Activated T-helper 1 cell treated with anti-CD3 and anti-CD28 coated beads, Interleukin-2, amount 50 U/mL, for 16 hours (primary cell): Measurements from ENCODE around the gene ZSCAN25.
"Not testable (repeated sequence)": the region's sequence is repeated elsewhere in the genome, so short reads cannot be mapped to it uniquely, and the experiment has no call there.

Experiments
- DNase-seq, 2 donors: peaks; one replicate each; pipeline ENCODE4 v3.0.0-alpha.2; 2020; ENCODE audit warnings: low read depth in 1 of 2, low spot score in 1 of 2

Gene ZSCAN25

DNA sequence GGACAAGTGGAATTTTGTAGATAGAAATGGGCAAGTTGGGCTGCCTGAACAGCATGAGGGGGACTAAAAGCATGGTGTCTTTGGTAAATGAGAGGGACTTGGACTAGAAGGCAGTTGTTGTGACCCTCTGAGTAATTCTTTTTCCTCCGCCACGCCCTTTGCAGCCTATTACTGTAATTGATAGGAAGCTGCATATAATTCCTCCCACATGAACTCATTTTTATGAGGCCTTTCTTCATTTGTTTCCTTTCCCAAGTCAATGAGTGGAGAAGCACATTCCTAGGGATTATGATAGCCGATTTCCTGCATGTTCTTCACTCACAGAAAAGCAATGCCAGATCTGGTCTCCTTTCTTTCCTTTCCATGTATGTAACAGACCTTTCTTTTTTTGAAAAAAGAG is 27.7 kb downstream of the ZSCAN25 start:
- DNase-seq = no peak

DNA sequence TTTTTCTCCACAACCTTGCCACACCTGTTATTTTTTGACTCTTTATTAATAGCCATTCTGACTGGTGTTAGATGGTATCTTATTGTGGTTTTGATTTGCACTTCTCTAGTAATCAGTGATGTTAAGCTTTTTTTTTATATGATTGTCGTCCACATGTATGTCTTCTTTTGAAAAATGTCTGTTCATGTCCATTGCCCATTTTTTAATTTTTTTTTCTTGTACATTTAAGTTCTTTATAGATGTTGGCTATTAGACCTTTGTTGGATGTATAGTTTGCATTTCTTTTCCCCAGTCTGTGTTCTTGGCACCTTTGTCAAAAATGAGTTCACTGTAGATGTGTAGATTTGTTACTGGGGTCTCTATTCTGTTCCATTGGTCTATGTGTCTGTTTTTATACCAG is 28.8 kb downstream of the ZSCAN25 start:
- no peak for DNase-seq

- DNase-seq = no peak
Measured at GRCh38 chr7:99648843-99649242, 32.1 kb downstream of the ZSCAN25 start.

DNA sequence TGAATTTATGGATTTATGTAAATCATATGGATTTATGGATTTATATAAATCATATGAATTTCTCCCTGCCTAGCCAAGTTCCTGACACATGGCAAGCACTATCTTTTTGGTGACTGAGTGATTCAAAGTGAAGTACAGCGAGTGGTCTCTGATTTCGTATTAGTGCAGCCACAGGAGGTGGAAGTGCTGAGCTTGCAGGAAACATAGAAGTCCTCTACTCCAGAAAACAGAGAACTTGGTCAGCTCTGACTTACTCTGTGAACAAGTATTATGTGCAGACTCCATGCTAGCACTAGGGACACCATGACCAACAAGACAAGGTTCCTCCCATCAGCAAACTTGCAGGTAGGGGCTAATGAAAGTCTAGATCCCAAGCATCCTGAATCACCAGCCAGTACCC is 34.5 kb downstream of the ZSCAN25 start:
- no peak for DNase-seq

DNA sequence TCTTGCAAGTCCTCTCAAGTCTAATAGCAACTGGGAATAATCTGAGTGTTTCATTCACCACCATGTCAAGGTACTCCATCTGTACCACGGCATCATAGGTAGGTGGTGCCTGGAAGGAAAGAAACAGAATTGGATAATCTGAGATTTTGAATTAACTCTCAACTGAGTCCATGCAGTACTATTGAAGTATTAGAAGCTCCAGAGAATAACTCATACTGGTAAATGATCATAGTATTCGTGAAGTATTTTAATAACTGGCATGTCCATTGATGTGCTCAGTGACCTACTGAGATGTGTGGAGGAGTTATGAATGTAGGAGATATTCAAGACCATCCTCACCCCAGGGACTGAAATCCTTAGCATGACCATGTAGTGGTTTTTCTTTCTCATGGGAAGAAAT is 35.9 kb downstream of the ZSCAN25 start:
- no peak for DNase-seq

GRCh38 chr7:99653269-99653668 is 36.5 kb downstream of the ZSCAN25 start:
- DNase-seq = not testable (repeated sequence)

GRCh38 chr7:99653754-99654153 is 37.0 kb downstream of the ZSCAN25 start:
- no peak for DNase-seq

DNA sequence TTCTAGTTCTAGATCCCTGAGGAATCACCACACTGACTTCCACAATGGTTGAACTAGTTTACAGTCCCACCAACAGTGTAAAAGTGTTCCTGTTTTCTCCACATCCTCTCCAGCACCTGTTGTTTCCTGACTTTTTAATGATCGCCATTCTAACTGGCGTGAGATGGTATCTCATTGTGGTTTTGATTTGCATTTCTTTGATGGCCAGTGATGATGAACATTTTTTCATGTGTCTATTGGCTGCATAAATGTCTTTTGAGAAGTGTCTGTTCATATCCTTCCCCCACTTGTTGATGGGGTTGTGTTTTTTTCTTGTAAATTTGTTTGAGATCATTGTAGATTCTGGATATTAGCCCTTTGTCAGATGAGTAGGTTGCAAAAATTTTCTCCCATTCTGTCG is 37.9 kb downstream of the ZSCAN25 start:
- not testable (repeated sequence) for DNase-seq

DNA sequence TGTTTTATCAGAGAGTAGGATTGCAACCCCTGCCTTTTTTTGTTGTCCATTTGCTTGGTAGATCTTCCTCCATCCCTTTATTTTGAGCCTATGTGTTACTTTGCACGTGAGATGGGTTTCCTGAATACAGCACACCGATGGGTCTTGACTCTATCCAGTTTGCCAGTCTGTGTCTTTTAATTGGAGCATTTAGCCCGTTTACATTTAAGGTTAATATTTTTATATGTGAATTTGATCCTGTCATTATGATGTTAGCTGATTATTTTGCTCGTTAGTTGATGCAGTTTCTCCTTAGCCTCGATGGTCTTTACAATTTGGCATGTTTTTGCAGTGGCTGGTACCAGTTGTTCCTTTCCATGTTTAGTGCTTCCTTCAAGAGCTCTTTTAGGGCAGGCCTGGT is 41.1 kb downstream of the ZSCAN25 start:
- not testable (repeated sequence) for DNase-seq

DNA sequence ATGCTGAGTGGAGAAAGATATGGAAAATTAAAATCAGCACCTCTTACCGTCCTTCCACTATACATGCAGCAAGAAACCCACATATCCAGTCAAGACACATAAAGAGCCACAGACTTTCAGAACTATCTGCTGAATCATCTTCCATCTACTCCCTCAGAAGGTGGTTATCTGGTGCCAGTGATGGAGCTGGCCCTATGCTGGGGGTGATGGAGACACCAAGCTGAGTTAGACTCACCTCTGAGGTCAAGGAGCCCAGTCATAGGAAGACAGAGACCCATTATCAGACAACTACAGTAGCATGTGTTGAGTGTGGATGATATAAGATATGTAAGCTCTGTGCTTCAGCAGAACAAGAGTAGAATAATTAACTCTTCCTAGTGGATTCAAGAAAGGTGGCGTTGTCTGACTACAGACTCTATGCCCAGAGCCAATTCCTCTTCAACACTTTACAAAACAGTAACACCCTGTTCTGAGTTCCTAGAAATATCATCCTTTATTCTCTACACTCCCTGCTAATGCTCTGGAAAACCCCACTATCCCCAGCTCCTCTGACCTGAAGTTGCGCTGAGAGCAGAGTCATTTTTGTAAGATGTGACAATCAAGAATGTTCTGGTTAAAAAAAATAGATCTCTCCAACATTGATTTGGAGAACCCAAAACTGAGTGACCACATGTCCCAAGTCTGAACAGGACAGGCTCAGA is 48.7 kb downstream of the ZSCAN25 start:
- DNase-seq = no peak

GRCh38 chr7:99666013-99666395 is 49.3 kb downstream of the ZSCAN25 start:
- DNase-seq = no peak

GRCh38 chr7:99667179-99667578 is 50.4 kb downstream of the ZSCAN25 start:
- no peak for DNase-seq

- no peak for DNase-seq
Measured at GRCh38 chr7:99668541-99668940, 51.8 kb downstream of the ZSCAN25 start.

DNA sequence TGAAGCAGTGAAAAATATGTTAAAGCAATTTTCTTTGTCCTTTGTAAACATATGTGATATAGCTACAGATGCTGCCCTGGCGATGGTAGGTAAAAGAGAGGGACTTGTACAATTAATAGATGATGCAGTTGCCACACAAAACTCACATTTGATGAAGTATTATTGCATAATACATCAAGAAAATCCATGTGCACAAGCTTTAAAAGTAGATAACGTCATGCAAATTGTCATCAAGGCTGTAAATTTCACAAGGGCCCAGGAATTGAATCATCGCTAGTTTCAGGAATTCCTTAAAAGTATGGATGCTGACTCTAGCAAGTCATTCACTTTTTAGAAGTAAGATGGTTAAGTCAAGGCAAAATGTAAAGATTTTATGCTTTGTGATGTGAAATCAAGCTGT is 53.0 kb downstream of the ZSCAN25 start:
- no peak for DNase-seq

DNA sequence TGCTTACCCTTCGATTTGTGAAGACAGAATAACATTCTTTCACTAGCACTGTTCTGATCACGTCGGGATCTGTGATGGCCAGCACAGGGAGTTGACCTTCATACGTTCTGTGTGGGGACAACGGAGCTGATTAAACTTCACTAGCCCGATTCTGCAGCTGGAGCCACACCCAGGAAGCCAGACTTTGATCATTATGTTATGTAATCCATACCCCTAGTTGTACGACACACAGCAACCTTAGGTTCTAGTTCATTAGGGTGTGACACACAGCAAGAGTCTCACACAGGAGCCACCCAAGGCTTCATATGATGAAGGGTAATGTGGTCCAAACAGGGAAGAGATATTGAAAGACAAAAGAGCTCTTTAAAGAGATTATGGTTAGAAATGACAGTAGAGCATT is 55.8 kb downstream of the ZSCAN25 start:
- DNase-seq = no peak

GRCh38 chr7:99674995-99675742 is 58.4 kb downstream of the ZSCAN25 start:
- no peak for DNase-seq

DNA sequence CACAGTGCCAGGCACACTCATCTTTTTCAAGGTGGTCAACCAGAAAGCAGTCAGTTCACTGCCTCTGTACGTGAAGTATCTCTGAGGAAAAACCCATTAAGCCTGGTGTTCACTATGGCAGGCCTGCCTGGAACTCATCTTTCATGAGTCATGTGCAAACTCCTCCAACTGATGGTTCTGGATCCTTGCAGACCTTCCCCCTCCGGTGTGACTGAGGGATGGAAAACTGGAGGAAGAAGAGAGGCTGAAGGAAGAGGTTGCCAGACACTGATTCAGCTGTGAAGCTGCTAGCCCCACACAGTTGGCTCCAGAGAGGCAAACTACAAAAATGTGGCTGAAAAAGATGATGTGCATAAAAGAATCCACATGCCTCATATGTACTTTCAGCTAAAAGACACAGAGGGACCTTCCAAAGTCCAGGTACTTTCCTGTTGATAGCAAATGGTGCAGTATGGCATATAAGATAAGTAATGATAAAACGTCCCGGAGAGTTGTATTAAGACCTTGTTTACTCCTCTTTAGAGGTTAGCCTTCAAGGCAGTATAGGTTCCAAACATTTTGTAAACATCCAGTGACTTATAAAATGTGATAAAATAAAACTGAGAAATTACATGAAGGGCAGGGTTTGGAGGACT is 60.4 kb downstream of the ZSCAN25 start:
- DNase-seq = no peak

- DNase-seq = no peak
Measured at GRCh38 chr7:99677648-99678045, 60.9 kb downstream of the ZSCAN25 start.

GRCh38 chr7:99679032-99679399 is 62.3 kb downstream of the ZSCAN25 start:
- DNase-seq = no peak

GRCh38 chr7:99679400-99680191 is 62.9 kb downstream of the ZSCAN25 start, which contains the start of gene CYP3A5:
Gene CYP3A5 (minus strand): TSS chr7:99679996. CDS start chr7:99679896, 100 bp downstream.
- no peak for DNase-seq
